ENCODE data around the gene ACOXL. TPM values are rescaled to one million over a fixed set of nuclear protein-coding genes. Genes with fewer than 3 reads are reported as not detected.

Gene ACOXL
- total and polyA plus RNA-seq, 2 donors = 0.38 to 0.41 TPM

- Histone ChIP-seq H3K27me3 (ENCODE audit: control insufficient read depth in 2 of 2, insufficient read depth in 1 of 2, low read length in 1 of 2) (no peaks in the 10 kb centered on the region), H3K9me3 (ENCODE audit: control insufficient read depth in 2 of 2, insufficient read depth in 1 of 2, low read length in 1 of 2) (no peaks in the 10 kb centered on the region), H3K27ac (ENCODE audit: low read depth in 1 of 2, low read length in 1 of 2) (no peak overlapping the region), H3K4me3 (ENCODE audit: low read length in 2 of 2) (no peak overlapping the region), H3K36me3 (ENCODE audit: control insufficient read depth in 2 of 2, insufficient read depth in 2 of 2, low read length in 1 of 2) (no peaks in the 10 kb centered on the region), H3K4me1 (ENCODE audit: control insufficient read depth in 2 of 2, insufficient read depth in 2 of 2, low read length in 2 of 2) (no peaks in the 10 kb centered on the region)
- no peak for DNase-seq (ENCODE audit: low read depth in 6 of 9, low spot score in 9 of 9)
- 98% methylated on average over 8 of the region's 8 CpGs for WGBS
Observed at GRCh38 chr2:111095434-111095833, 363.1 kb downstream of the ACOXL start.

- H3K9me3 ChIP-seq (ENCODE audit: control insufficient read depth in 2 of 2, insufficient read depth in 1 of 2, low read length in 1 of 2) = no peaks in the 10 kb centered on the region
- H3K27ac ChIP-seq (ENCODE audit: low read depth in 1 of 2, low read length in 1 of 2) = no peak overlapping the region
- WGBS = 97% methylated on average over 3 of the region's 3 CpGs
- H3K4me1 ChIP-seq (ENCODE audit: control insufficient read depth in 2 of 2, insufficient read depth in 2 of 2, low read length in 2 of 2) = no peaks in the 10 kb centered on the region
- H3K4me3 ChIP-seq (ENCODE audit: low read length in 2 of 2) = no peak overlapping the region
- H3K27me3 ChIP-seq (ENCODE audit: control insufficient read depth in 2 of 2, insufficient read depth in 1 of 2, low read length in 1 of 2) = no peaks in the 10 kb centered on the region
- no peaks in the 10 kb centered on the region for H3K36me3 ChIP-seq (ENCODE audit: control insufficient read depth in 2 of 2, insufficient read depth in 2 of 2, low read length in 1 of 2)
- DNase-seq (ENCODE audit: low read depth in 6 of 9, low spot score in 9 of 9) = no peak
Observed at GRCh38 chr2:111099402-111099801, 367.0 kb downstream of the ACOXL start.

GRCh38 chr2:111100087-111100764 lies 367.9 kb downstream of the ACOXL start:
- WGBS = 82% methylated on average over 5 of the region's 5 CpGs

GRCh38 chr2:111100765-111101162 lies 368.4 kb downstream of the ACOXL start:
- H3K27ac ChIP-seq (ENCODE audit: low read depth in 1 of 2, low read length in 1 of 2) = no peak overlapping the region
- 91% methylated on average over 5 of the region's 5 CpGs for WGBS
- DNase-seq (ENCODE audit: low read depth in 6 of 9, low spot score in 9 of 9) = no peak
- H3K27me3 ChIP-seq (ENCODE audit: control insufficient read depth in 2 of 2, insufficient read depth in 1 of 2, low read length in 1 of 2) = no peaks in the 10 kb centered on the region
- H3K9me3 ChIP-seq (ENCODE audit: control insufficient read depth in 2 of 2, insufficient read depth in 1 of 2, low read length in 1 of 2) = no peaks in the 10 kb centered on the region
- H3K4me3 ChIP-seq (ENCODE audit: low read length in 2 of 2) = no peak overlapping the region
- H3K36me3 ChIP-seq (ENCODE audit: control insufficient read depth in 2 of 2, insufficient read depth in 2 of 2, low read length in 1 of 2) = no peaks in the 10 kb centered on the region
- no peaks in the 10 kb centered on the region for H3K4me1 ChIP-seq (ENCODE audit: control insufficient read depth in 2 of 2, insufficient read depth in 2 of 2, low read length in 2 of 2)

More at GRCh38 chr2:111100087-111100764, 367.9 kb downstream of the ACOXL start:
- no peak overlapping the region for H3K4me3 ChIP-seq (ENCODE audit: low read length in 2 of 2)
- H3K27ac ChIP-seq (ENCODE audit: low read depth in 1 of 2, low read length in 1 of 2) = no peak overlapping the region
- no peaks in the 10 kb centered on the region for H3K4me1 ChIP-seq (ENCODE audit: control insufficient read depth in 2 of 2, insufficient read depth in 2 of 2, low read length in 2 of 2)
- no peaks in the 10 kb centered on the region for H3K9me3 ChIP-seq (ENCODE audit: control insufficient read depth in 2 of 2, insufficient read depth in 1 of 2, low read length in 1 of 2)
- H3K27me3 ChIP-seq (ENCODE audit: control insufficient read depth in 2 of 2, insufficient read depth in 1 of 2, low read length in 1 of 2) = no peaks in the 10 kb centered on the region
- no peak for DNase-seq (ENCODE audit: low read depth in 6 of 9, low spot score in 9 of 9)
- no peaks in the 10 kb centered on the region for H3K36me3 ChIP-seq (ENCODE audit: control insufficient read depth in 2 of 2, insufficient read depth in 2 of 2, low read length in 1 of 2)

- WGBS = 94% methylated on average over 2 of the region's 2 CpGs
- H3K4me3 ChIP-seq (ENCODE audit: low read length in 2 of 2) = no peak overlapping the region
- no peak overlapping the region for H3K27ac ChIP-seq (ENCODE audit: low read depth in 1 of 2, low read length in 1 of 2)
- no peaks in the 10 kb centered on the region for H3K36me3 ChIP-seq (ENCODE audit: control insufficient read depth in 2 of 2, insufficient read depth in 2 of 2, low read length in 1 of 2)
- no peaks in the 10 kb centered on the region for H3K27me3 ChIP-seq (ENCODE audit: control insufficient read depth in 2 of 2, insufficient read depth in 1 of 2, low read length in 1 of 2)
- no peak for DNase-seq (ENCODE audit: low read depth in 6 of 9, low spot score in 9 of 9)
- H3K4me1 ChIP-seq (ENCODE audit: control insufficient read depth in 2 of 2, insufficient read depth in 2 of 2, low read length in 2 of 2) = no peaks in the 10 kb centered on the region
- no peaks in the 10 kb centered on the region for H3K9me3 ChIP-seq (ENCODE audit: control insufficient read depth in 2 of 2, insufficient read depth in 1 of 2, low read length in 1 of 2)
Observed at GRCh38 chr2:111101592-111101991, 369.2 kb downstream of the ACOXL start.

- Histone ChIP-seq H3K9me3 (ENCODE audit: control insufficient read depth in 2 of 2, insufficient read depth in 1 of 2, low read length in 1 of 2) (no peaks in the 10 kb centered on the region), H3K27ac (ENCODE audit: low read depth in 1 of 2, low read length in 1 of 2) (no peak overlapping the region), H3K27me3 (ENCODE audit: control insufficient read depth in 2 of 2, insufficient read depth in 1 of 2, low read length in 1 of 2) (no peaks in the 10 kb centered on the region), H3K4me3 (ENCODE audit: low read length in 2 of 2) (no peak overlapping the region), H3K4me1 (ENCODE audit: control insufficient read depth in 2 of 2, insufficient read depth in 2 of 2, low read length in 2 of 2) (no peaks in the 10 kb centered on the region), H3K36me3 (ENCODE audit: control insufficient read depth in 2 of 2, insufficient read depth in 2 of 2, low read length in 1 of 2) (no peaks in the 10 kb centered on the region)
- 95% methylated on average over 2 of the region's 2 CpGs for WGBS
- DNase-seq (ENCODE audit: low read depth in 6 of 9, low spot score in 9 of 9) = no peak
Observed at GRCh38 chr2:111102216-111102615, 369.8 kb downstream of the ACOXL start.

GRCh38 chr2:111105926-111106325 lies 373.6 kb downstream of the ACOXL start:
- no peak for DNase-seq (ENCODE audit: low read depth in 6 of 9, low spot score in 9 of 9)
- WGBS = 23% methylated on average over 2 of the region's 2 CpGs

GRCh38 chr2:111106706-111107105 lies 374.3 kb downstream of the ACOXL start:
- no peak overlapping the region for H3K4me3 ChIP-seq (ENCODE audit: low read length in 2 of 2)
- no peak overlapping the region for H3K27ac ChIP-seq (ENCODE audit: low read depth in 1 of 2, low read length in 1 of 2)
- no peaks in the 10 kb centered on the region for H3K9me3 ChIP-seq (ENCODE audit: control insufficient read depth in 2 of 2, insufficient read depth in 1 of 2, low read length in 1 of 2)
- DNase-seq (ENCODE audit: low read depth in 6 of 9, low spot score in 9 of 9) = no peak
- no peaks in the 10 kb centered on the region for H3K36me3 ChIP-seq (ENCODE audit: control insufficient read depth in 2 of 2, insufficient read depth in 2 of 2, low read length in 1 of 2)
- WGBS = 97% methylated on average over 5 of the region's 5 CpGs
- no peaks in the 10 kb centered on the region for H3K27me3 ChIP-seq (ENCODE audit: control insufficient read depth in 2 of 2, insufficient read depth in 1 of 2, low read length in 1 of 2)
- peaks cover 0 to 3% of the 10 kb centered on the region in 2 donors for H3K4me1 ChIP-seq (ENCODE audit: control insufficient read depth in 2 of 2, insufficient read depth in 2 of 2, low read length in 2 of 2)

More at GRCh38 chr2:111105926-111106325, 373.6 kb downstream of the ACOXL start:
- Histone ChIP-seq H3K36me3 (ENCODE audit: control insufficient read depth in 2 of 2, insufficient read depth in 2 of 2, low read length in 1 of 2) (no peaks in the 10 kb centered on the region), H3K27me3 (ENCODE audit: control insufficient read depth in 2 of 2, insufficient read depth in 1 of 2, low read length in 1 of 2) (no peaks in the 10 kb centered on the region), H3K4me3 (ENCODE audit: low read length in 2 of 2) (no peak overlapping the region), H3K9me3 (ENCODE audit: control insufficient read depth in 2 of 2, insufficient read depth in 1 of 2, low read length in 1 of 2) (no peaks in the 10 kb centered on the region), H3K4me1 (ENCODE audit: control insufficient read depth in 2 of 2, insufficient read depth in 2 of 2, low read length in 2 of 2) (peaks cover 0 to under 1% of the 10 kb centered on the region in 2 donors), H3K27ac (ENCODE audit: low read depth in 1 of 2, low read length in 1 of 2) (no peak overlapping the region)

- Histone ChIP-seq H3K36me3 (ENCODE audit: control insufficient read depth in 2 of 2, insufficient read depth in 2 of 2, low read length in 1 of 2) (no peaks in the 10 kb centered on the region), H3K4me1 (ENCODE audit: control insufficient read depth in 2 of 2, insufficient read depth in 2 of 2, low read length in 2 of 2) (peaks cover 0 to 3% of the 10 kb centered on the region in 2 donors), H3K27ac (ENCODE audit: low read depth in 1 of 2, low read length in 1 of 2) (no peak overlapping the region), H3K27me3 (ENCODE audit: control insufficient read depth in 2 of 2, insufficient read depth in 1 of 2, low read length in 1 of 2) (no peaks in the 10 kb centered on the region), H3K9me3 (ENCODE audit: control insufficient read depth in 2 of 2, insufficient read depth in 1 of 2, low read length in 1 of 2) (no peaks in the 10 kb centered on the region), H3K4me3 (ENCODE audit: low read length in 2 of 2) (no peak overlapping the region)
- no peak for DNase-seq (ENCODE audit: low read depth in 6 of 9, low spot score in 9 of 9)
- 96% methylated on average over 2 of the region's 2 CpGs for WGBS
Observed at GRCh38 chr2:111108745-111109271, 376.4 kb downstream of the ACOXL start.
